GM18520 (cell line): Measurements from ENCODE around the gene SRC.

Experiments
- ATAC-seq: cut with Tn5 transposase; IDR thresholded peaks from one replicate; pipeline ENCODE4 v1.9.1; 2021; ENCODE audit not compliant: unreplicated experiment

Gene SRC

GRCh38 chr20:37345339-37346235 is at the start of gene SRC:
SRC (plus strand) TSS chr20:37346140; CDS start chr20:37384154, 38,014 bp downstream.
- no peak for ATAC-seq

- no peak for ATAC-seq
Measured at GRCh38 chr20:37296371-37296770, 49.6 kb upstream of the SRC start.

GRCh38 chr20:37297066-37297736 is 48.7 kb upstream of the SRC start:
- ATAC-seq, result no peak

GRCh38 chr20:37298190-37298939 is 47.6 kb upstream of the SRC start:
- no peak for ATAC-seq

GRCh38 chr20:37299718-37300528 is 46.0 kb upstream of the SRC start:
- no peak for ATAC-seq

- ATAC-seq, result no peak
Measured at GRCh38 chr20:37301120-37301519, 44.8 kb upstream of the SRC start.

GRCh38 chr20:37301558-37301957 is 44.4 kb upstream of the SRC start:
- ATAC-seq, result no peak

GRCh38 chr20:37302981-37303380 is 43.0 kb upstream of the SRC start:
- ATAC-seq, result no peak

GRCh38 chr20:37303637-37304036 is 42.3 kb upstream of the SRC start:
- no peak for ATAC-seq

GRCh38 chr20:37305079-37305478 is 40.9 kb upstream of the SRC start:
- no peak for ATAC-seq

GRCh38 chr20:37305839-37306238 is 40.1 kb upstream of the SRC start:
- ATAC-seq, result no peak

- peak; percentile 89 for ATAC-seq
Measured at GRCh38 chr20:37308086-37309050, 37.6 kb upstream of the SRC start.

GRCh38 chr20:37309290-37309689 is 36.6 kb upstream of the SRC start:
- ATAC-seq, result no peak

- ATAC-seq, result no peak
Measured at GRCh38 chr20:37309936-37310590, 35.9 kb upstream of the SRC start.

- no peak for ATAC-seq
Measured at GRCh38 chr20:37310951-37311350, 35.0 kb upstream of the SRC start.

GRCh38 chr20:37311710-37312355 is 34.1 kb upstream of the SRC start:
- ATAC-seq, result no peak

- no peak for ATAC-seq
Measured at GRCh38 chr20:37313546-37314091, 32.3 kb upstream of the SRC start.

- no peak for ATAC-seq
Measured at GRCh38 chr20:37314099-37314498, 31.8 kb upstream of the SRC start.
